NCI-H510A treated with DMSO at 0.1 percent for 48 hours (cell line): ENCODE results near the gene RTL5.

Source experiments
- DNase-seq: peaks from one replicate; lab custom pipeline; 2025; lab: John Stamatoyannopoulos, UW

RTL5 gene

GRCh38 chrX:72107841-72108595 is 23.7 kb downstream of the RTL5 start:
- DNase-seq, result no peak

GRCh38 chrX:72107320-72107719 is 24.4 kb downstream of the RTL5 start:
- DNase-seq, result no peak

GRCh38 chrX:72105436-72105835 is 26.3 kb downstream of the RTL5 start:
- no peak for DNase-seq

- no peak for DNase-seq
Observed at GRCh38 chrX:72102760-72103159, 29.0 kb downstream of the RTL5 start.

- DNase-seq, result no peak
Observed at GRCh38 chrX:72102126-72102525, 29.6 kb downstream of the RTL5 start.

- DNase-seq, result no peak
Observed at GRCh38 chrX:72101597-72102037, 30.1 kb downstream of the RTL5 start.

- DNase-seq, result peak; percentile 25
Observed at GRCh38 chrX:72100824-72101351, 30.8 kb downstream of the RTL5 start.

- peak; percentile 86 for DNase-seq
Observed at GRCh38 chrX:72100051-72100755, 31.5 kb downstream of the RTL5 start.

- DNase-seq, result no peak
Observed at GRCh38 chrX:72097098-72097497, 34.6 kb downstream of the RTL5 start.

GRCh38 chrX:72095370-72095769 is 36.3 kb downstream of the RTL5 start:
- no peak for DNase-seq

GRCh38 chrX:72094894-72095293 is 36.8 kb downstream of the RTL5 start:
- DNase-seq, result peak; percentile 30

- no peak for DNase-seq
Observed at GRCh38 chrX:72089254-72089653, 42.5 kb downstream of the RTL5 start.

- no peak for DNase-seq
Observed at GRCh38 chrX:72088761-72089160, 43.0 kb downstream of the RTL5 start.

- DNase-seq, result no peak
Observed at GRCh38 chrX:72086995-72087394, 44.7 kb downstream of the RTL5 start.

GRCh38 chrX:72084114-72084513 is 47.6 kb downstream of the RTL5 start:
- no peak for DNase-seq

- no peak for DNase-seq
Observed at GRCh38 chrX:72083291-72083690, 48.4 kb downstream of the RTL5 start.

GRCh38 chrX:72081605-72082320 is 50.0 kb downstream of the RTL5 start:
- no peak for DNase-seq

- no peak for DNase-seq
Observed at GRCh38 chrX:72080800-72081199, 50.9 kb downstream of the RTL5 start.

GRCh38 chrX:72080150-72080549 is 51.6 kb downstream of the RTL5 start:
- no peak for DNase-seq

- DNase-seq, result no peak
Observed at GRCh38 chrX:72079607-72080006, 52.1 kb downstream of the RTL5 start.

- no peak for DNase-seq
Observed at GRCh38 chrX:72078411-72078810, 53.3 kb downstream of the RTL5 start.
